Measurements from ENCODE around the gene RGS3. TPM values are rescaled to one million over a fixed set of nuclear protein-coding genes. Genes with fewer than 3 reads are reported as not detected.

The RGS3 gene
- total and polyA plus RNA-seq, 2 donors (not counting 3 experiments of a cell fraction or from before 2014, with no cell fraction given), result 356 to 416 TPM

- no peaks in the 10 kb centered on the region for H3K27me3 ChIP-seq (ENCODE audit: control insufficient read depth in 2 of 2, insufficient read depth in 2 of 2, low read length in 2 of 2)
- dilution Hi-C loops (cut with MboI; ENCODE audit: extremely low pct_ligation_motif_present, low sequenced_read_pairs), result no loop called here
- FAIRE-seq (peak; percentile 70), DNase-seq (ENCODE audit: low read depth, low spot score) (peak; percentile 55)
- H3K9me1 ChIP-seq (replicated peaks; ENCODE audit: control insufficient read depth, extremely low read depth, insufficient read depth, low read length), result no peaks in the 10 kb centered on the region
- no peaks in the 10 kb centered on the region for H3K9me3 ChIP-seq (replicated peaks; ENCODE audit: control insufficient read depth, insufficient read depth, low read length)
- peak overlapping the region; percentile 28 for H3K4me2 ChIP-seq (ENCODE audit: insufficient read depth, low read length)
- ChIA-PET POLR2A (interaction anchor here (1.1 kb wide), 1 partner anchor 49 kb away, joined by 3 read pairs; no protein-coding TSS in a partner anchor), CTCF (interaction anchor here (1.0 to 3.1 kb wide), 9 partner anchors 10 to 180 kb away, joined by 3 to 22 read pairs (median 6); partner anchors contain the start of gene ALAD)
- no peak overlapping the region for H3K9ac ChIP-seq (replicated peaks; ENCODE audit: extremely low read depth, insufficient read depth, low read length)
- peak overlapping the region; percentile 20 for H3K27ac ChIP-seq (ENCODE audit: insufficient read depth, low read depth, low read length)
- no peak overlapping the region for H2AFZ ChIP-seq (ENCODE audit: low read depth, low read length)
- peaks cover 5 to 44% of the 10 kb centered on the region in 2 experiments for H3K36me3 ChIP-seq (ENCODE audit: control insufficient read depth in 2 of 2, extremely low read depth in 1 of 2, insufficient read depth in 2 of 2, low read length in 2 of 2)
- H3K4me3 ChIP-seq (replicated peaks in 1 of 3; ENCODE audit: insufficient read depth in 1 of 3, low read depth in 1 of 3, low read length in 3 of 3), result no peak overlapping the region
- peaks cover 19% of the 10 kb centered on the region for H3K79me2 ChIP-seq (ENCODE audit: control insufficient read depth, insufficient read depth, low read length)
- H4K20me1 ChIP-seq (replicated peaks; ENCODE audit: control insufficient read depth, extremely low read depth, insufficient read depth, low read length), result no peaks in the 10 kb centered on the region
- H3K4me1 ChIP-seq (ENCODE audit: control insufficient read depth, extremely low read depth, insufficient read depth, low read length), result peaks cover 53% of the 10 kb centered on the region
- no TSS peak for BruUV-seq (replicated peaks)
- intact Hi-C loops (cut with micrococcal nuclease), result loop anchor here (1.0 kb wide), 1 partner anchor 41 kb away; no protein-coding TSS in a partner anchor
- TF ChIP-seq MAX (IDR thresholded peaks at IDR 0.05; ENCODE audit: insufficient read depth, insufficient read length) (peak; percentile 38), CTCF (IDR thresholded peaks at IDR 0.05; ENCODE audit: extremely low read depth in 1 of 2, insufficient read depth in 1 of 2, low read depth in 1 of 2, low read length in 2 of 2) (no peak)
Measured at GRCh38 chr9:113581865-113582697, 118.6 kb downstream of the RGS3 start.
